WTC11 (cell line): ENCODE measurements around the gene PPM1E. TPM values are rescaled to one million over a fixed set of nuclear protein-coding genes. Genes with fewer than 3 reads are reported as not detected.

Experiments
- ATAC-seq: fragments of 200-7000 bp; cut with Tn5 transposase; 2 replicates; pipeline ENCODE4 v1.10.0; 2021; ENCODE audit warnings: mild to moderate bottlenecking, moderate library complexity
- CTCF ChIA-PET: fragments of 300-600 bp; sonication (Branson Sonifier 250); formaldehyde crosslinking; loops from one replicate; lab custom pipeline; 2021; ENCODE audit warnings: antibody characterized with exemption; lab: Charles Lee
- POLR2A ChIA-PET: fragments of 350-600 bp; sonication (Branson Sonifier 250); formaldehyde crosslinking; loops from one replicate; lab custom pipeline; 2021; ENCODE audit warnings: antibody characterized with exemption; lab: Charles Lee
- DNase-seq: peaks from one replicate; pipeline ENCODE4 v3.0.0; 2021; ENCODE audit warnings: low spot score
- H3K27ac Mint-ChIP-seq: 2 replicates; pipeline ENCODE4 v1.8.0; 2021; ENCODE audit warnings: mixed read lengths
- H3K27me3 Mint-ChIP-seq: 2 replicates; pipeline ENCODE4 v1.8.0; 2021; ENCODE audit warnings: low read depth, mild to moderate bottlenecking, moderate library complexity, mixed read lengths
- H3K36me3 Mint-ChIP-seq: 2 replicates; pipeline ENCODE4 v1.8.0; 2021; ENCODE audit warnings: mixed read lengths
- H3K4me1 Mint-ChIP-seq: 2 replicates; pipeline ENCODE4 v1.8.0; 2022; ENCODE audit warnings: mixed read lengths
- H3K4me3 Mint-ChIP-seq: 2 replicates; pipeline ENCODE4 v1.8.0; 2021; ENCODE audit warnings: mild to moderate bottlenecking, moderate library complexity, mixed read lengths
- H3K9me3 Mint-ChIP-seq: 2 replicates; pipeline ENCODE4 v1.8.0; 2021; ENCODE audit warnings: mixed read lengths
- AR ChIP-seq: fragments of 250-450 bp; sonication (Bioruptor Pico); IDR thresholded peaks from 2 replicates; pipeline ENCODE4 v1.9.0; 2021; ENCODE audit warnings: mild to moderate bottlenecking
- ATF2 ChIP-seq: sonication (generic); formaldehyde crosslinking; IDR thresholded peaks from 2 replicates; pipeline ENCODE4 v1.8.1; 2022; ENCODE audit warnings: low read depth, missing genetic modification reagents, borderline replicate concordance
- CTCF ChIP-seq: fragments of 200-600 bp; IDR thresholded peaks from 2 replicates; pipeline ENCODE4 v1.8.0; 2022; ENCODE audit warnings: antibody characterized with exemption
- ELF4 ChIP-seq: sonication (generic); formaldehyde crosslinking; IDR thresholded peaks from 2 replicates; pipeline ENCODE4 v1.8.1; 2022; ENCODE audit warnings: low read depth, mild to moderate bottlenecking, moderate library complexity, missing genetic modification reagents
- FOXP4 ChIP-seq: sonication (generic); formaldehyde crosslinking; IDR thresholded peaks from 2 replicates; pipeline ENCODE4 v1.8.0; 2022; ENCODE audit warnings: mild to moderate bottlenecking, missing genetic modification reagents
- IRF2 ChIP-seq: sonication (generic); formaldehyde crosslinking; IDR thresholded peaks from 2 replicates; pipeline ENCODE4 v1.8.0; 2022; ENCODE audit warnings: low read depth, missing genetic modification reagents, borderline replicate concordance
- JAZF1 ChIP-seq: fragments of 250-450 bp; sonication (Bioruptor Pico); IDR thresholded peaks from 2 replicates; pipeline ENCODE4 v1.9.0; 2021; ENCODE audit warnings: moderate library complexity, mild to moderate bottlenecking, inconsistent platforms
- MXD4 ChIP-seq: fragments of 250-450 bp; sonication (Bioruptor Pico); IDR thresholded peaks from 2 replicates; pipeline ENCODE4 v1.8.0; 2021; ENCODE audit warnings: mild to moderate bottlenecking, moderate library complexity, borderline replicate concordance
- MYBL2 ChIP-seq: sonication (generic); formaldehyde crosslinking; IDR thresholded peaks from 2 replicates; pipeline ENCODE4 v1.8.1; 2023; ENCODE audit warnings: mild to moderate bottlenecking, moderate library complexity, missing genetic modification reagents
- NFE2L1 ChIP-seq: sonication (generic); formaldehyde crosslinking; IDR thresholded peaks from 2 replicates; pipeline ENCODE4 v1.8.1; 2023; ENCODE audit warnings: missing genetic modification reagents
- NR3C1 ChIP-seq: sonication (generic); formaldehyde crosslinking; conservative IDR thresholded peaks from 2 replicates; pipeline ENCODE4 v1.8.1; 2023; ENCODE audit warnings: low read depth, mild to moderate bottlenecking, missing genetic modification reagents
- PRRX2 ChIP-seq: fragments of 250-450 bp; sonication (Bioruptor Pico); IDR thresholded peaks from 2 replicates; pipeline ENCODE4 v1.8.0; 2021; ENCODE audit warnings: mild to moderate bottlenecking
- RELA ChIP-seq: sonication (generic); formaldehyde crosslinking; IDR thresholded peaks from 2 replicates; pipeline ENCODE4 v1.8.1; 2022; ENCODE audit warnings: missing genetic modification reagents, mild to moderate bottlenecking, borderline replicate concordance
- RORB ChIP-seq: fragments of 250-450 bp; sonication (Bioruptor Pico); IDR thresholded peaks from 2 replicates; pipeline ENCODE4 v1.9.0; 2021; ENCODE audit warnings: mild to moderate bottlenecking
- SP1 ChIP-seq: sonication (generic); formaldehyde crosslinking; conservative IDR thresholded peaks from 2 replicates; pipeline ENCODE4 v1.8.1; 2022; ENCODE audit warnings: missing genetic modification reagents
- STAT6 ChIP-seq: sonication (generic); formaldehyde crosslinking; conservative IDR thresholded peaks from 2 replicates; pipeline ENCODE4 v1.8.1; 2023; ENCODE audit warnings: mild to moderate bottlenecking, low read depth, missing genetic modification reagents, moderate library complexity
- TEAD4 ChIP-seq: sonication (generic); formaldehyde crosslinking; IDR thresholded peaks from 2 replicates; pipeline ENCODE4 v1.8.0; 2022; ENCODE audit warnings: mild to moderate bottlenecking, missing genetic modification reagents
- ZNF138 ChIP-seq: sonication (generic); formaldehyde crosslinking; conservative IDR thresholded peaks from 2 replicates; pipeline ENCODE4 v1.8.1; 2022; ENCODE audit warnings: mild to moderate bottlenecking, moderate library complexity, missing genetic modification reagents
- ZNF219 ChIP-seq: sonication (generic); formaldehyde crosslinking; IDR thresholded peaks from 2 replicates; pipeline ENCODE4 v1.8.0; 2023; ENCODE audit warnings: missing genetic modification reagents, mild to moderate bottlenecking, borderline replicate concordance
- ZNF317 ChIP-seq: sonication (generic); formaldehyde crosslinking; IDR thresholded peaks from 2 replicates; pipeline ENCODE4 v1.8.1; 2023; ENCODE audit warnings: low read depth, mild to moderate bottlenecking, moderate library complexity, missing genetic modification reagents, borderline replicate concordance
- ZNF416 ChIP-seq: fragments of 250-450 bp; sonication (Bioruptor Pico); IDR thresholded peaks from 2 replicates; pipeline ENCODE4 v1.9.0; 2021; ENCODE audit warnings: mild to moderate bottlenecking, inconsistent platforms
- total RNA-seq: library from RNA; stranded (reverse); gene quantifications from 3 replicates; pipeline ENCODE4 v1.2.3, GENCODE V29; 2021
- TF ChIP-seq, protein P1 (sequence below): sonication (generic); formaldehyde crosslinking; IDR thresholded peaks from 2 replicates; pipeline ENCODE4 v1.8.1; 2023; ENCODE audit warnings: mild to moderate bottlenecking, missing genetic modification reagents
- TF ChIP-seq, protein P2 (sequence below): sonication (generic); formaldehyde crosslinking; IDR thresholded peaks from 2 replicates; pipeline ENCODE4 v1.8.0; 2022; ENCODE audit warnings: mild to moderate bottlenecking, missing genetic modification reagents
- TF ChIP-seq, protein P3 (sequence below): sonication (generic); formaldehyde crosslinking; IDR thresholded peaks from 2 replicates; pipeline ENCODE4 v1.8.1; 2023; ENCODE audit warnings: mild to moderate bottlenecking, missing genetic modification reagents, moderate library complexity

PPM1E gene
- total RNA-seq, 1 experiment from 2014 or later = 8.1 TPM

- ChIA-PET CTCF (interaction anchor here (0.5 to 1.5 kb wide), 5 partner anchors 10 to 268 kb away, joined by 3 to 5 read pairs (median 3); partner anchors contain the start of genes RAD51C and TEX14), POLR2A (no interaction called here)
- Mint-ChIP-seq H3K9me3 (0 out of 2 replicates have a peak, but pooled peaks cover 3% of the 10 kb centered on the region), H3K4me1 (peaks cover 6% of the 10 kb centered on the region), H3K4me3 (no peak overlapping the region), H3K27me3 (no peaks in the 10 kb centered on the region), H3K36me3 (no peaks in the 10 kb centered on the region), H3K27ac (peak overlapping the region; percentile 81; the same call in 1 of the 2 replicates)
- ATAC-seq (peak; percentile 65), DNase-seq (no peak)
- TF ChIP-seq ATF2 (CRISPR knock-in tag) = no peak
- no peak for TF ChIP-seq SP1 (CRISPR knock-in tag)
- TF ChIP-seq NR3C1 (CRISPR knock-in tag) = no peak
- TF ChIP-seq ZNF138 (CRISPR knock-in tag) = no peak
- TF ChIP-seq, protein P1, sequence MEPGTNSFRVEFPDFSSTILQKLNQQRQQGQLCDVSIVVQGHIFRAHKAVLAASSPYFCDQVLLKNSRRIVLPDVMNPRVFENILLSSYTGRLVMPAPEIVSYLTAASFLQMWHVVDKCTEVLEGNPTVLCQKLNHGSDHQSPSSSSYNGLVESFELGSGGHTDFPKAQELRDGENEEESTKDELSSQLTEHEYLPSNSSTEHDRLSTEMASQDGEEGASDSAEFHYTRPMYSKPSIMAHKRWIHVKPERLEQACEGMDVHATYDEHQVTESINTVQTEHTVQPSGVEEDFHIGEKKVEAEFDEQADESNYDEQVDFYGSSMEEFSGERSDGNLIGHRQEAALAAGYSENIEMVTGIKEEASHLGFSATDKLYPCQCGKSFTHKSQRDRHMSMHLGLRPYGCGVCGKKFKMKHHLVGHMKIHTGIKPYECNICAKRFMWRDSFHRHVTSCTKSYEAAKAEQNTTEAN = no peak
- TF ChIP-seq RORB (CRISPR knock-in tag) = no peak
- TF ChIP-seq ZNF219 (CRISPR knock-in tag) = no peak
- TF ChIP-seq RELA = no peak
- no peak for TF ChIP-seq STAT6 (CRISPR knock-in tag)
- TF ChIP-seq NFE2L1 (CRISPR knock-in tag) = no peak
- no peak for TF ChIP-seq ZNF416 (CRISPR knock-in tag)
- TF ChIP-seq FOXP4 (CRISPR knock-in tag) = no peak
- no peak for TF ChIP-seq MXD4
- TF ChIP-seq, protein P2, sequence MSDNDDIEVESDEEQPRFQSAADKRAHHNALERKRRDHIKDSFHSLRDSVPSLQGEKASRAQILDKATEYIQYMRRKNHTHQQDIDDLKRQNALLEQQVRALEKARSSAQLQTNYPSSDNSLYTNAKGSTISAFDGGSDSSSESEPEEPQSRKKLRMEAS (CRISPR knock-in tag) = no peak
- TF ChIP-seq PRRX2 (CRISPR knock-in tag) = no peak
- TF ChIP-seq, protein P3, sequence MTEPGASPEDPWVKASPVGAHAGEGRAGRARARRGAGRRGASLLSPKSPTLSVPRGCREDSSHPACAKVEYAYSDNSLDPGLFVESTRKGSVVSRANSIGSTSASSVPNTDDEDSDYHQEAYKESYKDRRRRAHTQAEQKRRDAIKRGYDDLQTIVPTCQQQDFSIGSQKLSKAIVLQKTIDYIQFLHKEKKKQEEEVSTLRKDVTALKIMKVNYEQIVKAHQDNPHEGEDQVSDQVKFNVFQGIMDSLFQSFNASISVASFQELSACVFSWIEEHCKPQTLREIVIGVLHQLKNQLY (CRISPR knock-in tag) = no peak
Measured at GRCh38 chr17:58960068-58960467, 204.4 kb downstream of the PPM1E start.

GRCh38 chr17:58965221-58965620 is 209.6 kb downstream of the PPM1E start:
- CTCF ChIA-PET = interaction anchor here (1.9 kb wide), 1 partner anchor 254 kb away, joined by 5 read pairs; no protein-coding TSS in a partner anchor
- POLR2A ChIA-PET = no interaction called here
- Mint-ChIP-seq H3K9me3 (0 out of 2 replicates have a peak, but pooled peaks cover 3% of the 10 kb centered on the region), H3K4me1 (peaks cover 34% of the 10 kb centered on the region), H3K36me3 (no peaks in the 10 kb centered on the region), H3K4me3 (no peak overlapping the region), H3K27ac (peak overlapping the region; percentile 82), H3K27me3 (no peaks in the 10 kb centered on the region)
- DNase-seq (no peak), ATAC-seq (no peak)
- TF ChIP-seq ZNF317 (CRISPR knock-in tag) (no peak), JAZF1 (CRISPR knock-in tag) (no peak), CTCF (no peak), AR (no peak), MYBL2 (no peak), ELF4 (no peak), TEAD4 (CRISPR knock-in tag) (no peak), IRF2 (CRISPR knock-in tag) (no peak)
